SH-SY5Y (cell line): ENCODE results near the gene ATP11C.

Experiments used
- GATA2 ChIP-seq: IDR thresholded peaks from 2 replicates; pipeline ENCODE4 v1.6.1; 2011; ENCODE audit warnings: mild to moderate bottlenecking, low read depth, low read length
- GATA3 ChIP-seq: IDR thresholded peaks from 2 replicates; pipeline ENCODE4 v1.6.1; 2011; ENCODE audit warnings: low read depth, mild to moderate bottlenecking, low read length, moderate library complexity

- TF ChIP-seq GATA3 (no peak), GATA2 (no peak)
Observed at GRCh38 chrX:139972113-139972512, 39.3 kb upstream of the ATP11C start.
